Measurements from ENCODE around the gene GRK5. TPM values are rescaled to one million over a fixed set of nuclear protein-coding genes. Genes with fewer than 3 reads are reported as not detected.
A peak's percentile ranks its signal among the peaks of the same experiment; 100 is the strongest.

The GRK5 gene
- total RNA-seq, 3 donors from 2014 or later (not counting 1 experiment from before 2014, with no cell fraction given), result 37.6 to 54.3 (median 47.9) TPM

DNA sequence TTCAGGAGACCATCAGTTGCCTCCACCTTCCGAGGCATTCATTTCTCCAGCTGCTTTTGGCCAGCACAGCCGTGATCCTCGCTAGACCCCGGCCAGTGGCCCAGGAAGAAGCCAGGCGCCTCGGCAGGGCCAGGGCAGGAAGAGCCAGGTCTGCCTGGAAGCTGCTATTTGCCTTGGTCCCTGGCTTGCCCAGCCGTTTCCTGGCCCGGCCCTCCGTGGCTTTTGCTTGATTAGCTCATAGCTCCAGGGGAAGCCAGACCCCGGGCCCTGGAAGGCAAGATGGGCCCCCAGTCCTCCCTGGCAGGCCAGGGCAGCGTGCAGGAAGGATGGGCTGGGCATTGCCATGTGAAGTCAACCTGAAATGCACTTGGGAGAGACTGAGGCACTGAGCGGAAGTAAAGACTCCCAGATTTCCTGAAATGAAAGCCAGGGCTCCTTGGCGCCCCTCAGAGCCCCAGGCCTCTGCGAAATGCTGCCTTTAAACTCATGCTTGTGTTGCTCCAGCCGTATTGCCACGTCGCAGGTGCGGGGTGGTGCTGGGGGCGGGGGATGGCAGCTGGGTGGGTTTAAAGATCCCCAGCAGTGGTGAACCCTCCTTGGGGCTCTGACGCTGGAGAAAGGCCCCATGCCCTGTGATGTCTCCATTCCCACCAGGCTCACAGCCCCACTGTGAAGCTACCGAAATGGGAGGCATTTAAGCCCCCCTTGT lies 160.6 kb downstream of the GRK5 start:
- H3K27ac Mint-ChIP-seq, result no peak overlapping the region

DNA sequence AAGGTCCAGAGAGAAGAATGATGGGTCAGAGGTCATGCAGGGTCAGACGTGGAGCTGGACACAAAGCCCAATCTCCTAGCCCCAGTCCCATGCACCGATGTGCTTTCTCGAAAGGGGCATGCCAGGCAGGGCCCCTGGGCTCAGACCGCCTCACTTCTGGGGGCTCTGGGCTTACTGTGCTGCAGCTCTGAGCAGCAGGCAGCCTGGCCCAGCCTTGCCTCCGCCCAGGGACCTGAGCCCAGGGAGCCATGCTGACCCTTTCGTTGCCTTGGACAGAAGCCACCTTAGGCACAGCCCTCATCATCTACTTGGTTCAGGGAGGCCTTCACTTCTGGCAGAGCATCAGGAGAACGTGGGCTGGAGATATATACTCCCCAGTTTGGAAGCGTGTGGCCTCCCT lies 161.2 kb downstream of the GRK5 start:
- DNase-seq (no peak), ATAC-seq (no peak)
- H3K36me3 Mint-ChIP-seq, result no peaks in the 10 kb centered on the region
- peaks cover 42 to 50% of the 10 kb centered on the region in 2 donors for H3K4me1 Mint-ChIP-seq
- H3K9me3 Mint-ChIP-seq, result no peaks in the 10 kb centered on the region
- no peaks in the 10 kb centered on the region for H3K36me3 ChIP-seq (ENCODE audit: control insufficient read depth, insufficient read depth, low read length)
- no peak overlapping the region for H3K4me3 ChIP-seq (ENCODE audit: low read length)
- peaks cover 23% of the 10 kb centered on the region for H3K4me1 ChIP-seq (ENCODE audit: control insufficient read depth, insufficient read depth, low read length)
- H3K27ac ChIP-seq (ENCODE audit: low read length), result no peak overlapping the region
- no peak overlapping the region for H3K4me3 Mint-ChIP-seq
- intact Hi-C loops (cut with micrococcal nuclease), result no loop called here
- H3K27me3 ChIP-seq (ENCODE audit: control insufficient read depth, insufficient read depth, low read length), result no peaks in the 10 kb centered on the region
- no peak overlapping the region for H3K27ac Mint-ChIP-seq
- H3K27me3 Mint-ChIP-seq (ENCODE audit: low read depth in 2 of 2), result peaks cover 0 to 3% of the 10 kb centered on the region in 2 donors
- TF ChIP-seq, protein P1, sequence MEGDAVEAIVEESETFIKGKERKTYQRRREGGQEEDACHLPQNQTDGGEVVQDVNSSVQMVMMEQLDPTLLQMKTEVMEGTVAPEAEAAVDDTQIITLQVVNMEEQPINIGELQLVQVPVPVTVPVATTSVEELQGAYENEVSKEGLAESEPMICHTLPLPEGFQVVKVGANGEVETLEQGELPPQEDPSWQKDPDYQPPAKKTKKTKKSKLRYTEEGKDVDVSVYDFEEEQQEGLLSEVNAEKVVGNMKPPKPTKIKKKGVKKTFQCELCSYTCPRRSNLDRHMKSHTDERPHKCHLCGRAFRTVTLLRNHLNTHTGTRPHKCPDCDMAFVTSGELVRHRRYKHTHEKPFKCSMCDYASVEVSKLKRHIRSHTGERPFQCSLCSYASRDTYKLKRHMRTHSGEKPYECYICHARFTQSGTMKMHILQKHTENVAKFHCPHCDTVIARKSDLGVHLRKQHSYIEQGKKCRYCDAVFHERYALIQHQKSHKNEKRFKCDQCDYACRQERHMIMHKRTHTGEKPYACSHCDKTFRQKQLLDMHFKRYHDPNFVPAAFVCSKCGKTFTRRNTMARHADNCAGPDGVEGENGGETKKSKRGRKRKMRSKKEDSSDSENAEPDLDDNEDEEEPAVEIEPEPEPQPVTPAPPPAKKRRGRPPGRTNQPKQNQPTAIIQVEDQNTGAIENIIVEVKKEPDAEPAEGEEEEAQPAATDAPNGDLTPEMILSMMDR (IDR thresholded peaks at IDR 0.05), result no peak
- WGBS (ENCODE audit: insufficient coverage), result 92% methylated on average over 7 of the region's 8 CpGs
- H3K9me3 ChIP-seq (ENCODE audit: control insufficient read depth, insufficient read depth, low read length), result no peaks in the 10 kb centered on the region

More for the DNA sequence above, 160.6 kb downstream of the GRK5 start:
- H3K9me3 ChIP-seq (ENCODE audit: control insufficient read depth, insufficient read depth, low read length), result no peaks in the 10 kb centered on the region
- no peak for DNase-seq
- H3K27me3 ChIP-seq (ENCODE audit: control insufficient read depth, insufficient read depth, low read length), result no peaks in the 10 kb centered on the region
- peaks cover 38 to 45% of the 10 kb centered on the region in 2 donors for H3K4me1 Mint-ChIP-seq
- H3K4me3 ChIP-seq (ENCODE audit: low read length), result no peak overlapping the region
- 93% methylated on average over 21 of the region's 21 CpGs for whole genome bisulfite sequencing (ENCODE audit: insufficient coverage)
- no peak overlapping the region for H3K4me3 Mint-ChIP-seq
- no peaks in the 10 kb centered on the region for H3K36me3 Mint-ChIP-seq
- H3K27me3 Mint-ChIP-seq (ENCODE audit: low read depth in 2 of 2), result peaks cover 0 to 3% of the 10 kb centered on the region in 2 donors
- no peaks in the 10 kb centered on the region for H3K9me3 Mint-ChIP-seq
- intact Hi-C loops (cut with micrococcal nuclease), result no loop called here
- H3K27ac ChIP-seq (ENCODE audit: low read length), result no peak overlapping the region
- no peak for ATAC-seq
- TF ChIP-seq, protein P1 (IDR thresholded peaks at IDR 0.05), result no peak
- H3K36me3 ChIP-seq (ENCODE audit: control insufficient read depth, insufficient read depth, low read length), result no peaks in the 10 kb centered on the region
- H3K4me1 ChIP-seq (ENCODE audit: control insufficient read depth, insufficient read depth, low read length), result peaks cover 23% of the 10 kb centered on the region

DNA sequence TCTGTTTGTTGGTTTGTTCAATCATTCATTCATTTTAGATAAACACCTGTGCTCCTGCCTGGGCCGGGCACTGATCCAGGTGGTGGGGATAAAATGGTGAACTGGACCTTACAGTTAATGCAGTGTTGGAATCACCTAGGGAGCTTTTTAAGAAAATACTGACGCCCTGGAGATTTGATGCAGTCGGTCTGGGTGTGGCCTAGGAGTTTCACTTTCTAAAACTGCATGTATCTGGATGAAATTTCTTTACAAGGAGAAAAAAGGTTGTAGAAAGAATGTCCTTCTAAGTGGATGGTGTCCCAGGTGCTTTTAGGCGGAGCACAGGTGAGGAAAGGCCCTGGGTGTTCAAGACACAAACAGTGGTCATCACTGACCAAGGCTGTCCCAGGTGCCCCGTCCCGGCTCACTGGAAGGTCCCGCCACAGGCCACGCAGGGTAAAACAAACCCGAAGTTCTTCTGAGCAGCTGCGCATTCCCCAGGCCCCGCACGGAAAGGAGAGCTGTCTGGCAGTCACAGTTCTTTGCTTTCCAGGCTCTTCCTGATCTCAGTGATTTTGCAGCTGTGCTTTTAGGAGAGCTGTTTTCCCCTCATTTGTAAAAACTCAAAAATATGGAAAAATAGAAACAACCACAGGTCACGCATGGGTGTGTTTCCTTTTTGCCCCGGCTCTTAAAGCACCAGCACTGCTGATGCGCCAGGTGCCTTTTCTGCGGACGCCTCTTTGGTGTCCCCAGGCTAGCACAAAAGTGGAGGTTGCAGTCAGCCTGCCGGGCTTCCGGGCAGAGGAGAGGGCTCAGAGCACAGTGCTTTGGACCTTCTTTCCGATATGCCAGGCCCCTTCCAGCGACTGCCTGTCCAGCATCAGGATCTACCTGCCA lies 161.9 kb downstream of the GRK5 start:
- Mint-ChIP-seq H3K27ac (peak overlapping the region; percentile 64 to 79), H3K4me1 (peaks cover 47 to 56% of the 10 kb centered on the region in 2 donors), H3K36me3 (no peaks in the 10 kb centered on the region), H3K9me3 (no peaks in the 10 kb centered on the region), H3K27me3 (ENCODE audit: low read depth in 2 of 2) (peaks cover 0 to 3% of the 10 kb centered on the region in 2 donors), H3K4me3 (peak overlapping the region; percentile 71)
- intact Hi-C loops (cut with micrococcal nuclease), result no loop called here
- DNase-seq, result no peak
- H3K4me3 ChIP-seq (ENCODE audit: low read length), result no peak overlapping the region
- peak overlapping the region; percentile 48 for H3K27ac ChIP-seq (ENCODE audit: low read length)
- WGBS (ENCODE audit: insufficient coverage), result 72% methylated on average over 21 of the region's 21 CpGs
- no peak for ATAC-seq
- peaks cover 23% of the 10 kb centered on the region for H3K4me1 ChIP-seq (ENCODE audit: control insufficient read depth, insufficient read depth, low read length)
- no peaks in the 10 kb centered on the region for H3K27me3 ChIP-seq (ENCODE audit: control insufficient read depth, insufficient read depth, low read length)
- no peaks in the 10 kb centered on the region for H3K36me3 ChIP-seq (ENCODE audit: control insufficient read depth, insufficient read depth, low read length)
- no peaks in the 10 kb centered on the region for H3K9me3 ChIP-seq (ENCODE audit: control insufficient read depth, insufficient read depth, low read length)
- TF ChIP-seq, protein P1 (IDR thresholded peaks at IDR 0.05), result no peak

All from natural killer cell (primary cell).